ENCODE measurements around the gene SRPK3.
"Not testable (repeated sequence)": the region's sequence is repeated elsewhere in the genome, so short reads cannot be mapped to it uniquely, and the experiment has no call there.

SRPK3 gene

DNA sequence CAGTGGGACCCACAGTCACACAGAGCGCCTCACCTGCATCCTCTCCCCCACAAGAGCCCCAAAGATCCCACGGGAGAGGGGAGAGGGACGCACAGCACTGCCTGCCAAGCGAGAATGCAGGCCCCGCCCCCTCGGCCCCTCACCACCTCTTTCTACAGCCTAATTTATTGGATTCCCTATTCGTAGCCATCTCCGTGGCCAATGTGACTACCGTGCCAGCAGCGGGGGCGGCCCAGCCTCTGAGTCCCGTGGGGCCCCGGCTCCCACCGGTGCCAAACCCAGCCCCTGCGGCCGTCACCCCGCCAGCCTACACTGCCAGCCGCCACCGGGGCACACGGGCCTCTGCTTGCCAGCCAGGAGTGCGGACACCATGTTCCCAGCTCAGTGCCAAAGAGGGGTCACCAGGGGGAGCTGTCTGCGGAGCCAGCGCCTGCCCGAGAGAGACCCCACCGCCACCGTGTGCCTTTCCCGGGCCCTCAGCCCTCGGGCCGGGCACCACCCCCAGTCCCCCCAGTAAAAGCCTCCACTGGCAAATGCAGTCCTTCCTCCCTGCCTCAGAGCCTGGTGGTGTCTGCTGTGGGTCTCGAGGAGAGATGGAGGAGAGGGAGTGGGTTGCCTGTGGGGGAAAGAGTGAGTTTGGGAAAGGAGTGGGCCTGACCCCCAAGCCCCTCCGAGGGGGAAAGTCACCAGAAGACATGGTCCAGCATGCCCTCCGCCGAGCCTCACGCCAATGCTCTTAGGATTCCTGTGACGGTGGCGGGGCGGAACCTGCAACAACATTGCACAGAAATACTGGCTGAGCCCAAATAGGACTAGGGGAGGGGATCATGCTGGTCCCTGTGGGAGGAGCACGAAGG lies 36.4 kb upstream of the SRPK3 start:
- DNase-seq (ENCODE audit: extremely low read depth in 1 of 2, low read depth in 1 of 2): no peak

- not testable (repeated sequence) for DNase-seq (ENCODE audit: extremely low read depth in 1 of 2, low read depth in 1 of 2)
Observed at GRCh38 chrX:153745067-153745433, 35.8 kb upstream of the SRPK3 start.

DNA sequence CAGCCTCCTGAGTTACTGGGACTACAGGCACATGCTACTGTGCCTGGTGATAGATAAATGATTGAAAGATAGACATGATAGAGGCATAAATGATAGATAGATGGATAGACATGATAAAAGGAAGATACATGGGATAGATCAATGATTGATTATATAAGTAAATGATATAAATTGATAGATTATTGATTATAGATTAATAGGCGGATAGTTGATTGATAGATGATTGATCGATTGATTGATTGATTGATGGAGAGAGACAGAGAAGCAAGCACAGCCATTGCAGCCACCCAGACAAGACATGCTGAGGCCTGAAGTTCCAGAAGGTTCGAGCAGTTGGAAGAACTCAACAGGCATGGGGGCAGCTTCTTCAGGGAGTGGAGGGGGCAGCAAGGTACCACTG lies 34.5 kb upstream of the SRPK3 start:
- no peak for DNase-seq (ENCODE audit: extremely low read depth in 1 of 2, low read depth in 1 of 2)

DNA sequence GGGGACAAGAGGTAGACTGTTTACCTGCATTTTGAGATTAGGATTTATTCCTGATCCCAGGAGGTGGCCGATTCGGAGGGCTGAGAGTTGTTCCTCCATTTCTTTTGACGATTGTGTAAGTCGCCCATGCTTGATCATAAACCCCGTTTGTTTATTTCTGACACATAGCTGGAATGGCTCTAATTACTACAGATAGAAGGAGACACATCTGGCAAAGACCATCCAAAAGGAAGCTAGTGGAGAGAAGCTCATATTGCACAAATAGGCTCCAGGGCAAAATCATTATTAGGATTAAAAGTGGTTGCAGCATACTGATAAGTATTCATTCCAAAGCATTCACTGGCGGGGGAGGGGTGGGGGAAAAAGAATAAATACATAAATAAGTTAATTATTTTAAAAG lies 33.9 kb upstream of the SRPK3 start:
- not testable (repeated sequence) for DNase-seq (ENCODE audit: extremely low read depth in 1 of 2, low read depth in 1 of 2)

- DNase-seq (ENCODE audit: extremely low read depth in 1 of 2, low read depth in 1 of 2): not testable (repeated sequence)
Observed at GRCh38 chrX:153749017-153749416, 31.8 kb upstream of the SRPK3 start.

GRCh38 chrX:153750127-153750774 lies 30.6 kb upstream of the SRPK3 start:
- no peak for DNase-seq (ENCODE audit: extremely low read depth in 1 of 2, low read depth in 1 of 2)

DNA sequence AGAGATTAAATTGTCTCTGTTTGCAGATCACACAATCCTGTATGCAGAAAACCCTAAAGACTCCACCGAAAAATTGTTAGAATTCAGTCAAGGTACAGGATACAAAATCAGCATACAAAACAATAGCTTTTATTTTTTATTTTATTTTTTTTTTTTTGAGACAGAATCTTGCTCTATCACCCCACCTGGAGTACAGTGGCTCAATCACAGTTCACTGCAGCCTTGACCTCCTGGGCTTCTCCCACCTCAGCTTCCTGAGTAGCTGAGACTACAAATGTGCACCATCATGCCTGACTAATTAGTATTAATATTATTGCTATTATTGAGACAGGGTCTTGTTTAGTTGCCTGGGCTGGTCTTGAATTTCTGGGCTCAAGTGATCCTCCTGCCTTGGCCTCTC lies 25.7 kb upstream of the SRPK3 start:
- DNase-seq (ENCODE audit: extremely low read depth in 1 of 2, low read depth in 1 of 2): no peak

GRCh38 chrX:153761863-153762262 lies 19.0 kb upstream of the SRPK3 start:
- no peak for DNase-seq (ENCODE audit: extremely low read depth in 1 of 2, low read depth in 1 of 2)

GRCh38 chrX:153762626-153763173 lies 18.1 kb upstream of the SRPK3 start:
- DNase-seq (ENCODE audit: extremely low read depth in 1 of 2, low read depth in 1 of 2): no peak

GRCh38 chrX:153763298-153763932 lies 17.4 kb upstream of the SRPK3 start:
- no peak for DNase-seq (ENCODE audit: extremely low read depth in 1 of 2, low read depth in 1 of 2)

DNA sequence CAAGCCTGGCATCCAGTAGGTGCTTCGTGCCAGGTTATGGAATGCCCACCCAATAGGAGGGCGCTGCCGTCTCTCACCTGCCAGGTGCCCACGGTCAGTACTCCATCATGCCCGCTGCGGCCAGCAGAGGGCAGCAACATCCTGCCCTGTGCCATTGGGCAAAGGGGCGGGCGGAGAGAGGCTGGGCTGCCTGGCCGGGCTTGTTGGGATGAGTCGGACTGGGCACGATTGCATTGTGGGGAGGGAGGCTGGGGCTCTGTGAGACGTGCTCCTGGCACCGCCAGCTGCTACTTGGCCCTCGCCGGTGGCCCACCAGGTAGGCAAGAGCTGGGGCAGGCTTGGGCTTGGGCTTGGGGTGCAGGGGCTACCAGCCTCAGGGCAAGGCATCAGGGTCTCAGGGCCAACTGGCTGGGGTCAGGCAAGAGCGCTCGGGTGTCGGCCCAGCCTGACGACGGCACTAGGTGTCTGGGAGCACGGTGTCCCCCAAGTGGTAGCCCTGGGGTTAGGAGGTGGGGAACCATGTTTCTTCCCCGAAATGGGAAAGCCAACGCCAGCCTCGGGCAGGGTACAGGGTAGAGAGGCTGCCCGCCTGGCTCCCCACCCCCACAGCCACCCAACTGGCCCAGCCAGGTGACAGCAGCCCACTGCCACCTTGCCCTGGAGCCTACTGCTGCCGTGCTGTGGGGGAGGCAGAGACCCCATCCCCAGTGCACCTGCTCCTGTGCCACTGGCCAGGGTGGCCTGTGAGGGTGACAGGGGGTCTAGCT lies 16.7 kb upstream of the SRPK3 start, which contains the start of gene PLXNB3:
PLXNB3 (plus strand) TSS at position 261 of the 767 bp plus-strand sequence. CDS start 1,287 bp downstream, outside the sequence.
- DNase-seq (ENCODE audit: extremely low read depth in 1 of 2, low read depth in 1 of 2): peak; percentile 34 to 55

GRCh38 chrX:153764786-153765137 lies 16.1 kb upstream of the SRPK3 start:
- DNase-seq (ENCODE audit: extremely low read depth in 1 of 2, low read depth in 1 of 2): no peak

DNA sequence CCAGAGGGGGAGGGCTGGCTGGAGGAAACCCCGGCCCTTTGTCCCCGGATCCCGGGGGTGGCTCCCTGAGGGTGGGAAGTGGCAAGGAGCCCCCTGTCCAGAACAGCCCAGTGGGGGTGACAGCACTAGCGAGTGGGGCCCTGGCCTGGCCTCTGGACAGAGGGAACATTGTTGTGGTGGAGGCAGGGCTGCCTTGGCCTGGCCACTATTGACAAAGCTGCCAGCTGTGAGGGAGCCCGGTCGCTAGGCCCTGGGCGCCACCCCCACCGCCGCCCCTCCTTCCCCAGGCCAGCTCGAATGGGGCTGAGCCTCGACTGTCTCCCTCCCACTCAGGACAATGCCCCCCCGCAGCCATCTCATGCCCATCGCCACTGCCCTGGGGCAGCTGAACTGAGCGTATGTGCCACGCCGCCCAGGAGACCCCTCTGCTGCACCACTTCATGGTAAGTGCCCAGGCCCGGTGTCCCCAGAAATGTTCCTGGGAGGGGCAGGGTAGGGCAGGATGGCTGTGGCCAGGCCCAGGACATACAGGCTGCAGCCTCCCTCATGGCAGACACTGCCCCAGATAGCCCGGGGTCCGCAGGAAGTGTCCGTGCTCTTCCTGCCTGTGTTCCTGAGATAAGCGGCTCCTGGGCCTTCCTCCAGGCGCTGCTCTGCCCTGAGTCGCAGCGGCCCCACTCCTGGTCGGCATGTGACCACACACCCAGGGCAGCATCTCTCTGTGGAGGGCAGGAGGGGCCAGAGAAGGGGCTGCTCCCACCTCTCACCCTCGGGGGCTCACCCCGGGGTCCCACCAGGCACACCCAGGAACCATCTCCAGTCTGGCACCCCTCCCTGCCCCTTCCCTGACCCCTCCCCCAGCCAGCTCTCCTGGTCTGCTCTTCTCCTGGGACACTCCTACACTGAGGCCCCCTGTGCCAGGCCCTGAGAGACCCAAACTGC lies 15.4 kb upstream of the SRPK3 start:
- DNase-seq (ENCODE audit: extremely low read depth in 1 of 2, low read depth in 1 of 2): no peak

GRCh38 chrX:153766098-153766817 lies 14.6 kb upstream of the SRPK3 start:
- DNase-seq (ENCODE audit: extremely low read depth in 1 of 2, low read depth in 1 of 2): peak in 1 of 2 donors; percentile 8

- DNase-seq (ENCODE audit: extremely low read depth in 1 of 2, low read depth in 1 of 2): no peak
Observed at GRCh38 chrX:153766871-153767673, 13.8 kb upstream of the SRPK3 start.

DNA sequence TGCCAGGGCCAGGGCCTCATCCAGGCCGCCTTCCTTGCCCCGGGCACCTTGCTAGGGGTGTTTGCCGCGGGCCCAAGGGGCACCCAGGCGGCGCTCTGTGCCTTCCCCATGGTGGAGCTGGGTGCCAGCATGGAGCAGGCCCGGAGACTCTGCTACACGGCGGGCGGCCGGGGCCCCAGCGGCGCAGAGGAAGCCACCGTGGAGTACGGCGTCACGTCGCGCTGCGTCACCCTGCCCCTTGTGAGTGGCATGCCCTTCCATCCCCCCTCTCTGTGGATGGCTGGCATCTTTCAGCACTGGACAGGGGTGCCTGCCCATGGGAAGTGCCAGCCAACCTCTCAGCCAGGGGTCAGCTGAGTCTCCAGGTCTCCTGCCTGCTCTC lies 13.2 kb upstream of the SRPK3 start:
- DNase-seq (ENCODE audit: extremely low read depth in 1 of 2, low read depth in 1 of 2): no peak

GRCh38 chrX:153768311-153769157 lies 12.3 kb upstream of the SRPK3 start:
- no peak for DNase-seq (ENCODE audit: extremely low read depth in 1 of 2, low read depth in 1 of 2)
